Placental epithelial cell (primary cell): ENCODE measurements around the gene TP53BP1. TPM values are rescaled to one million over a fixed set of nuclear protein-coding genes. Genes with fewer than 3 reads are reported as not detected.

Experiments
- total RNA-seq: library from RNA; depleted of rRNA; stranded (reverse); fragments of >200 nt; gene quantifications from 2 replicates; pipeline ENCODE4 v1.2.3, GENCODE V29; 2012

The TP53BP1 gene, protein sequence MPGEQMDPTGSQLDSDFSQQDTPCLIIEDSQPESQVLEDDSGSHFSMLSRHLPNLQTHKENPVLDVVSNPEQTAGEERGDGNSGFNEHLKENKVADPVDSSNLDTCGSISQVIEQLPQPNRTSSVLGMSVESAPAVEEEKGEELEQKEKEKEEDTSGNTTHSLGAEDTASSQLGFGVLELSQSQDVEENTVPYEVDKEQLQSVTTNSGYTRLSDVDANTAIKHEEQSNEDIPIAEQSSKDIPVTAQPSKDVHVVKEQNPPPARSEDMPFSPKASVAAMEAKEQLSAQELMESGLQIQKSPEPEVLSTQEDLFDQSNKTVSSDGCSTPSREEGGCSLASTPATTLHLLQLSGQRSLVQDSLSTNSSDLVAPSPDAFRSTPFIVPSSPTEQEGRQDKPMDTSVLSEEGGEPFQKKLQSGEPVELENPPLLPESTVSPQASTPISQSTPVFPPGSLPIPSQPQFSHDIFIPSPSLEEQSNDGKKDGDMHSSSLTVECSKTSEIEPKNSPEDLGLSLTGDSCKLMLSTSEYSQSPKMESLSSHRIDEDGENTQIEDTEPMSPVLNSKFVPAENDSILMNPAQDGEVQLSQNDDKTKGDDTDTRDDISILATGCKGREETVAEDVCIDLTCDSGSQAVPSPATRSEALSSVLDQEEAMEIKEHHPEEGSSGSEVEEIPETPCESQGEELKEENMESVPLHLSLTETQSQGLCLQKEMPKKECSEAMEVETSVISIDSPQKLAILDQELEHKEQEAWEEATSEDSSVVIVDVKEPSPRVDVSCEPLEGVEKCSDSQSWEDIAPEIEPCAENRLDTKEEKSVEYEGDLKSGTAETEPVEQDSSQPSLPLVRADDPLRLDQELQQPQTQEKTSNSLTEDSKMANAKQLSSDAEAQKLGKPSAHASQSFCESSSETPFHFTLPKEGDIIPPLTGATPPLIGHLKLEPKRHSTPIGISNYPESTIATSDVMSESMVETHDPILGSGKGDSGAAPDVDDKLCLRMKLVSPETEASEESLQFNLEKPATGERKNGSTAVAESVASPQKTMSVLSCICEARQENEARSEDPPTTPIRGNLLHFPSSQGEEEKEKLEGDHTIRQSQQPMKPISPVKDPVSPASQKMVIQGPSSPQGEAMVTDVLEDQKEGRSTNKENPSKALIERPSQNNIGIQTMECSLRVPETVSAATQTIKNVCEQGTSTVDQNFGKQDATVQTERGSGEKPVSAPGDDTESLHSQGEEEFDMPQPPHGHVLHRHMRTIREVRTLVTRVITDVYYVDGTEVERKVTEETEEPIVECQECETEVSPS (N-terminal part only)
- 62.0 and 84.0 TPM in 2 replicates for total RNA-seq

DNA sequence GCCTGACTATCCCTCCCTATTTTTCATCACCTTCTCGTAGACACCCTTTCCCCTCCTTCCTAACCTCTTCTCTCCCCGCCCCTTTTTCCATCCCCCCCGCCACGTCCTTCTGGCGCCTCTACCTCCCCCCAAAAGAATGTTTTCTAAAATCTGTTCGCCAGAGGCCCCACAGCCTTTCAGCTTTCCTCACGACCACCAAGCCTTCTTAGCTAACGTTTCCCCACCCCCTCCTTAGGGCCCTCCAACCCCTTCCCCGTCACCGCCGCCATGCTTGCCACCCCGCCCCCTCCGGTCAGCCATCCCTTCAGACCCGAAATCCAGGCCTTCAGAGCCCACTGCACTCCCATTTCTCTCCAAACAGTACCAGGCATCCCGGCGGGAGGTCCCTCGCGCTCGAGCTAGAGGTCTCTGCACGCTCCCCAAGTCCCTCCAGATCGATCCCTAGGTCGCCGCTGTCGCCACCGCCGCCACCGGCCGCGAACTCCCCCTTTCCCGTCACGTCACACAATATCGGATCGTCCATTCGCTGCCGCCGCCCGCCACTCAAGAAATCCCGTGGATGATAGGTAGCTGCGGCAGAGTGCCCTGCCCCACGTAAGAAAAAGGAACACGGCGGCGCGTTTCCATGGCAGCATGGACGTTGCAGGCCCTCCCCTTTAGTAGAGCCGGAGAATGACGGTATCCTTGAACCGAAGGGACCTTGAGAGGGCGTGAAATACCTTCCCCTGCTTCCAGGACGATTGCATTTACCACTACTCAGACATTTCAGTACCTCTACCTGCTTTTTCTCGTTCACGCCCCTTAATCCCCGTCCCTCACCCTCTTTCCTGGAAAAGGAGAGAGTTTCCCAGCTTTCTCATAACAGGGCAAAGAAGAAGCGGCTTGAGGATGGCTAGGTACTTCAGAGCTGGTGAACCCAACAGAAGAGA lies at the start of gene TP53BP1:
TP53BP1 (minus strand) TSS at position 484 of the 929 bp plus-strand sequence; CDS start at position 371, 113 bp downstream.

DNA sequence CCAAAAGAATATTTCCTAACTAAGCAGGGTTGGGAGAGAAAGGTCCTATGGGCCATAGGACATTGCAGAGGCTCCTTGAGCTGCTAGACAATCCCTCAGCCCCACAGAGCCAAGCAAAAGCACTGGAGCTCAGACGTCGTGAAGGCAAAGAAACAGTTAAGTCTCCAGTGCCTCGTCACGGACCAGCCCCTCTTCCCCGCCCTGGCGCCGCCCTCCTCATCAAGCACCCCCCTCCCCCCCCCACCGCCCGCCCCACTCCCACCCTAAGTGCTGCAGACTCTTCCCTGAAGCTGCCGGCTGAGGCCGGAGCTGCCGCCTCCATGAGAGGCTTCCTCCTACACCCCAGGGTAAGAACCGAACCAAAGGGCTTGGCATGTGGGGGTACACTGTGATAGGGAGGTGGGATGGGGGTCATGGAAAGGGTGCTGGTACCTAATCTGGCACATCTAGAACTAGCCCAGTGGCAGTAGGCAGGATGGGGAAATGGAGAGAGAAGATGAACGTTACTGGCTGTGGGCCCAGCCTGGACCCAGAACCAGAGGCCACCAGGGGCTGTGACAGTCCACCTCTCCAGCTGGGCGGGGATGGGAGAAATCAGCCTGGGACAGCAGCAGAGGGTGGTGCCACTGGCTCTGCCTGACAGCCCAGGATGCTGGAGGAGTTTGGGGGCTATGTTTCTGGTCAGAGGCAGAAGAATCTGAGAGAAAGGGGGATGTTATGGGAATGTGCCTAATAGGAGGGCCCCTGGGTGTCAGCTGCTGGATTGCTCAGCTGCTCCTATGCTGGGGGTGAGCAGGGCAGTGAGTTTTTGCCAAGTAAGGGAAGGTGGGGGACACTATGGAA lies 24.6 kb upstream of the TP53BP1 start, which contains the start of gene MAP1A:
MAP1A (plus strand) TSS at position 255 of the 843 bp plus-strand sequence. CDS start 3,866 bp downstream, outside the sequence.

DNA sequence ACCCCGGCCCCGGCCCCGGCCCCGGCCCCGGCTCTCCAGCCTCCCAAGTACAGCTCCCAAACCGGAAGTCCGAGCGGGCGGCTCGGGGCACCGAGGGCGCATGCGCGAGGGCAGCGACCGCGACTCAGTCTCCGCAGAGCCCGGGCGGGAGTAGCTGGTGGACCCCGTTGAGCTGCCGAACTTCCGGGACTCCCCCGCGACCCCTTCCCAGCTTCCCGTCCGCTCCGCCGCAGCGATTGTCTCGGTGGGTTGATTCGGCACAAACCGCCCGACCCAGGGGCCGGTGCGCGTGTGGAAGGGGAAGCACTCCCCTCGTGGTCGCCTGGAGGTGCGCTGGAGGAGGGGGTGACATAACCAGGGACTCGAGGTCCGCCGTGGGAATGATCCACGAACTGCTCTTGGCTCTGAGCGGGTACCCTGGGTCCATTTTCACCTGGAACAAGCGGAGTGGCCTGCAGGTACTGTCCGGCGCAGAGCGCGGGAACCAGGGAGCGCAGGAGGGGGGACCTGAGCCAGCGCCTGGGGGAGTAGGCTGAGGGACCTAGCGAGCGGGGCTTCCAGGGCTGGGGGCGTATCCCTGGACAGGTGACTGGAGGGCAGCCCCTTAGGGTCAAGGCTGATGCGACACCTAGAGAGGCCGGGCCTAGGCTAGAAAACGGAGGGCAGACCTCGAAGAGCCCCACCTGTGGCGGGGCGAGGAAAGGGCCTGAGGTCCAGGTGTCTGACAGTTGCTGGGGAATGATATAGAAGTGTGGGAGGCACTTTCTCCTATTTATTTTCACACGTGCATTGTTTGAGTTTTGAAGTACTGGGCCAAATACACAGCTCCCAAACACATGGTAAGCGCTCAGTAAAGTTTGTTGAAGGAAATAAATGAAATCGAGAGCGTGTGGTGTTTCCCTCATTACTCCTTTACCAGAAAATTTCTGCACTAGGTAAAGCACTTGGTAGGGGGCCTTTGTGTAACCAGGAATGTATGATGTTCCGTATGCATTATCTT lies 121.7 kb downstream of the TP53BP1 start, which contains the start of the genes TUBGCP4 and ZSCAN29:
TUBGCP4 (plus strand) TSS at position 127 of the 1,000 bp plus-strand sequence; CDS start at position 381, 254 bp downstream.
ZSCAN29 (minus strand) TSS at position 69 of the 1,000 bp plus-strand sequence. CDS start 1,130 bp downstream, outside the sequence.

Other genes starting within 250 kb of the TP53BP1 start
- not detected in 2 replicates for gene TGM5, start 226.2 kb downstream of the TP53BP1 start, total RNA-seq
- gene TGM7, start 190.9 kb downstream of the TP53BP1 start, total RNA-seq, result not detected in 2 replicates
- gene LCMT2, start 162.6 kb downstream of the TP53BP1 start, total RNA-seq, result 5.9 and 10.0 TPM in 2 replicates
- gene ZSCAN29, start 122.1 kb downstream of the TP53BP1 start, total RNA-seq, result 30.2 and 31.1 TPM in 2 replicates
- gene TUBGCP4, start 122.1 kb downstream of the TP53BP1 start, total RNA-seq, result 9.0 and 13.9 TPM in 2 replicates
- gene MAP1A, start 24.5 kb upstream of the TP53BP1 start, total RNA-seq, result 8.6 and 10.6 TPM in 2 replicates
- gene PPIP5K1, start 97.1 kb upstream of the TP53BP1 start, total RNA-seq, result 16.9 and 17.5 TPM in 2 replicates
- gene CKMT1B, start 100.9 kb upstream of the TP53BP1 start, total RNA-seq, result 0.39 and 0.54 TPM in 2 replicates
- gene STRC, start 125.6 kb upstream of the TP53BP1 start, total RNA-seq, result 0.33 and 0.79 TPM in 2 replicates
- 0.43 and 1.6 TPM in 2 replicates for gene CATSPER2, start 155.7 kb upstream of the TP53BP1 start, total RNA-seq
- gene CKMT1A, start 200.7 kb upstream of the TP53BP1 start, total RNA-seq, result 1.6 and 2.3 TPM in 2 replicates